AG20443 (cell line): ENCODE results near the gene KIAA1614.

ENCODE experiments used
- DNase-seq: peaks from one replicate; pipeline ENCODE4 v3.0.0; 2012; ENCODE audit warnings: low spot score, mixed read lengths

Gene KIAA1614

DNA sequence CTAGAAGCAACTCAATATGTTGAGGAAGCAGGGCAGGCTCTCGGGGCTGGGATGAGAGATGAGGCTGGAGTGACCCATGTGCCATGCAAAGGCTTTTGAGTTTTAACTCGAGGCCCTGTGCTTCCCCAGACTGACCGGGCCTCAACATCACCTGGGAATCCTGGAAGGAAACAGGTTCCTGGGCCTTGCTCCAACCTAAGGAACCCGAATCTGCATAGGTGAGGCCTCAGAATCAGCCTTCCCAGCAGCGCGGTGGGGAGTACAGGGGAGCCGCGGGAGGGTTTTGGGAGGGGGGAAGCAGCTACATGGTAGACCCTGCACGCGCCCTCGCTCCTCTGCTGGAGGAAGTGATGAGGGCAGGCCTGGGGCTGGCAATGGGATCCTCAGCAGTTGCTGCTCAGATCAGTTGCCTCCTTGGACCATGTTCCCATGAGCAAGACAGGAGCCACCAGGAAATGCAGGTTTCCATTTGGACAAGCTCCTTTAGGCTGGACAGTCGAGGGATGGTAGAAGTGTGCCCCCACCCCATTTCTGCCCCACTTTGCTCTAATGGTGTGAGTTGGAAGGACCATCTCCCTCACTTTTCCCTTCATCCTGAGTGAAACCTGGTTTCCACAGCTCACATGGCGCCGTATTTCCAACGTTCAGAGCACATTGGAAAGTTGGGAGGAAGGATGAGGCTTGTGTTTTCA is 4.5 kb upstream of the KIAA1614 start:
- peak; percentile 2 for DNase-seq

DNA sequence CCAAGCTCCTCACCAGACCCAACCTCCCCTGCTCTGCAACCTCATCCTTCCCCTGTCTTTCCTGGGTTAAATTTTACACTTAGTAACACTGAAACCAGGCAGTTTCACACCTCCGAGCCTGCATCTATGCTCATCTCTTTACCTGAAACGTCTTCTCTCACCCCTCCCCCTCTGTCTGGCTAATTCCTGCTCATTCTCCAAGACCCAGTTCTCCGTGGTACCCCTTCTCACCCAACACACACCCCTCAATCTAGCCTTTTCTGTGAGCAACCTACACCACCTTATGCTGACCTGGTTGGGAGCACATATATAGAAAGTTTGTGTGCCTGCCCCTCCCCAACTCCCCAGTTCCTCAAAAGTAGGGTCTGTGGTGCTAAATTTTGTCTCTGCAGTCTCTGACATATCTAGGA is 3.7 kb upstream of the KIAA1614 start:
- no peak for DNase-seq

DNA sequence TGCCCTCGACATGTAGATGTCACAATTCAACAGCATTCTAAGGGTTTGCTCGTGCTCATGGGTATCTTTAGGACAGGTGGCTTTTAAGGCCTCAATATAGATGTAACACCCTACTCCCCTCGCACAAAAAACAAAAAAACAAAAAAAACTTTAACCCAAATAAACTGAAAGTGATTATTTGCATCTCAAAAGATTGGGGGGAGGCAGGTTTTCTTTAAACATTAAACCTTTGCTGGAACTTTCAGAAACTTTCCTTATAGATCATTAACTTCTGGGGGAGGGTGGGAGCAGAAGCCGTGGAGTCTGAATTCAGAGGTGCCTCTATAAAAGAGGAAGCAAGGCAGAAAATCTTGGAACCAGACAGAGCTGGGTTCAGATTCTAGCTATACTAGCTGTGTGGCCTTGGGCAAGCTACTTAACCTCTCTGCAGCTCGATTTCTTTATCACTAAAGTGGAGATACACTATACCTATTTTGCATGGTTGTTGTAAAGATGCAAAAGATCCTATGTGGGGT is 3.2 kb upstream of the KIAA1614 start:
- DNase-seq = no peak

DNA sequence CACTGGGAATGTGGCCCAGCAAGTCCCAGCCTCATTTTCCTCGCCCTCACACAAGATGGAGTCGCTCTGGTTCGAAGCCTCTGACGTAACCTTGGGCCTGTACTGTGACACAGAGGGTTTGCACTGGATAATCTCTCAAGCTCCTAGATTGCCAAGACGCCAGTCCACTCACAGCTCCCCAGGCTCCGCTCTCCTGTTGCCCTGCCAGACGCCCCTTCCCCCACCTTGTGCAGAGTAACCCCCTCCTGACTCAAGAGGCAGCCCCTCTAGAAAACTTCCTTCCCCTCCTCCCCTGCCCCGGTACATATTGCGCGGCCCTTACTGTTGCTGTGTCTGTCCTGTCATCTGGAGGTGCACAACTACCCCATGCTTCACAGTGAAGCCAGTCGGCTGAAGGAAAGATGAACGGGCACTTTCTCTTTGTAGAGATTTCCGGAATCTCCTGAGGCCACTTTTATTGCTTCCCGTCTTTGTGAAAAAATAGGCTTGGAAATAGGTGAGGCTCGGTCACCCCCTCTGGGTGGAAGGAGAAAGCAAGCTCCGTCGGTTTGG is 981 bp upstream of the KIAA1614 start:
- peak; percentile 50 for DNase-seq

DNA sequence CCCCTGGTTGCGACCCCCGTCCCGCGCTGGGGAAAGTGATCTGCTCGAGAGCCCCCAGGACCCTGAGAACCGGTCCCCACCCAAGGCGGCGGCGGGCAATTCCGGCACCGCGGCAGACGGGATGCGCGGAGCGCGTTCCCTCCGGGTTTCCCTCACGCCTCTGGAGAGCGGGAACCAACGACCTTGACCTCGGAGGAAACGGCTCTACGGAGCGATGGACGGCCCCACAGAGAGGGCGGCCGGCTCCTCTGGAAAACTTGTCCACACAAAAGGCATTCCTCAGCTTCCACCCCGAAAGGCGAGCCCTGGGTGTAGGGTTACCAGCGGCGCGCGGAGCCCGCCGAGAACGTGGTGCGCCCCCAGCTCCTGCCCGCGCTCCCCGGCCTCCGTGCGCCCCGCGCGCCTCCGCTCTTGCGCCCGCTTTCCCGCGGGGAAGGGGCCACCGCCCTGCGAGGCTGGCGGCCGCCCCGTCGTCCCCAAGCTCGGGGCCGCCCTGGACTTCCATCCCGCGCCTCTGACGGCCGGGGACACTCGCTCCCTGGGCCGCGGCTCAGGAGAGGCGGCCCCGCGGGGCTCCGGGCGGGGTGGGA is 391 bp upstream of the KIAA1614 start:
- DNase-seq = peak; percentile 64

DNA sequence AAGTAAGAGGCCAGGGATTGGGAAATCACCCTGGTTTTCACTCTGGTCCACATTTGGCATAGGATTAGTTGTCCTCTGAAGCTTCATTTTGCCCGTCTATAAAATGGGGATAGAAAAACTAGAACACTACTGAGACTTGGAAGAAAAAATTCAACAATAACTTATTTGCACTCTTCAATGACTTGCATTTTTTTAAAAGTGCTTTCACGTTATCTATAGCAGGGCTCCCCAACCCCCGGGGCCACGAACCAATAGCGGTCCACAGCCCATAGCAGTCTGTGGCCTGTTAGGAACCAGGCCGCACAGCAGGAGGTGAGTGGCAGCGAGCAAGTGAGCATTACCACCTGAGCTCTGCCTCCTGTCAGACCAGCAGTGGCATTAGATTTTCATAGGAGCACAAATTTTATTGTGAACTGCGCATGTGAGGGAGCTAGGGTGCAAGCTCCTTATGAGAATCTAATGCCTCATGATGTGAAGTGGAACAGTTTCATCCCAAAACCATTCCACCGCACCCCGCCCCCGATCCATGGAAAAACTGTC is 2.8 kb downstream of the KIAA1614 start:
- DNase-seq = no peak

DNA sequence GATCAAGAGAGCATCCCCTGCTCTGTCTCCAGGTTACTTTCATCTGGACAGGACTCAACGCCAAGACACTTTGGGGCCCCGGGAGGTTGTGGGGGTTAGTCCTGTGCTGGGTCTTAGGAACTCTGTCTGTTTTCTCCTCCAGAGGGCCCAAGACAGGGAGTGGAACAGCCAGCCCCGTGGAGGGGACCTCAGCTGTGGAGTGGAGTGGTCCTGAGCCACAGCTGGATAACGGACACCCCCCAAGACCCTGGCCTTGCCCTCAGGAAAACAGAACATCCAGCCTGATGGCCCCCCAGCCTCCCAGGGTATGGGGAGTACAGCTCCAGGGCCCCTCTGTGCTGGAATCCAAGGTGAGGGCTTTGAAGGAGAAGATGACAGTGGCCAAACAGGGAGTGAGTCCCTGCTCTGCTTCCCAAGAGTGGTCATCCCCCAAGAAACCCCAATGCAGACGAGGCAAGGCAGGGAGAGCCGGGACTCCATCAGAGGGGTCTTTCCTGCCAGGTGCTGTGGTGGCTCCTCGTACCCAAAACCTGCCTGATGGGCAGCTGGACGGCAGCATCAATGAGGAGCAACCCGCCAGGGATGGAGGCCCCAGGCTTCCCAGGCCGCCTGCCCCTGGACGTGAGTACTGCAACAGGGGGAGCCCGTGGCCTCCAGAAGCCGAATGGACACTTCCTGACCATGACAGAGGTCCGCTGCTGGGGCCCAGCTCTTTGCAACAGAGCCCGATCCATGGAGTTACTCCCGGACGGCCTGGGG is 3.5 kb downstream of the KIAA1614 start:
- DNase-seq = no peak

DNA sequence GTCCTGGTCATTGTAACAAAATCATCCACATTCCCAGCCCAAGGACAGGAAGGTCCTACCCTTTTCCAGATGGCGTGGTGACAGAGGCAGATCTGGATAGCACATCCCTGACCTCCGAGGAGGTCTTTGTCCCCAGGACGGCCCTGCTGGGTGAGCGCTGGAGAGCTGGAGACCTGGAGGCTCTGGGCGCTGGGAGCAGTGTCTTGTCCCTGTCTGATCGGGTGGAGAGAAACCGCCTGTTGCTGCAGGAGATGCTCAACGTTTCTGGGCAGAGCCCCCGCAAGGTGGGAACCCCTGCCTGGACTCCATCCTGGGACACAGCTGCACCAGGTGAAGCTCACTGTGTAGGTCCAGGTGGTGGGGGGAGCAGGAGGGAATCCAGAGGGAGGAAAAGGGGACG is 4.1 kb downstream of the KIAA1614 start:
- DNase-seq = no peak

DNA sequence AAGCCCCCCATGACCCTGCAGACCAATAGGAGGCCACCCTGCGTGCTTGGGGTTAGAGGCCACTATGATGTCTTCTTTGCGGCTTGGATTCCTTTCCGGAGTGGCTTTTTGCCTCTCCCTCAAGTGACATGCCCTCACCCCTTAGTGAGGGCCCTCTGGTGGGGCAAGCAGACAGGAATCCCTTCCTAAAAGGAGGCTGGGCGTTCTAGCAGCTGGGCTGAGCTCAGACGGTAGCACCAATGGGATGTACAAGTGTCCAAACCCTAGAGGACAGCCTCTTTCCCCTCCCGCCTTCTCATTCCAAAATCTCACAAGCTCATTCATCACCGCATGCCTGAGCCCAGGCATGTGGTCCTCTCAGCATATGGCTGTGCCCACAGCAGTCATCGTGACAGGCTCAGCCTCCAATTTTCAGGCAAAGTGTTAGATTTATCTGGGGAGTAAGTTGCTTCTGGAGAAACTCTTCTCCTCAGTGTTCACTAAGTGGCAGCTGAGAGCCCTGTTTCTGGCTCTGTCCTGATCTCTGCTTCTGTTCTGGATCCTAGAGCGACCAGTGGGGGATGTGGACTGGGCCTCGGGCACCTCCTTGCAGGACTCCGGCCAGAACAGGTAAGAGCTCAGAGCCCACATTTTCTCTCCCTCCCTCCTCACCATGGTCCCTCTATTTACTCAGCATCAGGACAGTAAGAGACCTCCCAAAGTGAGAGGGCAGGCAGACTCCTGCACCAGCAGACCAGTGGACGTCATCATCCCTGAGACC is 4.8 kb downstream of the KIAA1614 start:
- no peak for DNase-seq

DNA sequence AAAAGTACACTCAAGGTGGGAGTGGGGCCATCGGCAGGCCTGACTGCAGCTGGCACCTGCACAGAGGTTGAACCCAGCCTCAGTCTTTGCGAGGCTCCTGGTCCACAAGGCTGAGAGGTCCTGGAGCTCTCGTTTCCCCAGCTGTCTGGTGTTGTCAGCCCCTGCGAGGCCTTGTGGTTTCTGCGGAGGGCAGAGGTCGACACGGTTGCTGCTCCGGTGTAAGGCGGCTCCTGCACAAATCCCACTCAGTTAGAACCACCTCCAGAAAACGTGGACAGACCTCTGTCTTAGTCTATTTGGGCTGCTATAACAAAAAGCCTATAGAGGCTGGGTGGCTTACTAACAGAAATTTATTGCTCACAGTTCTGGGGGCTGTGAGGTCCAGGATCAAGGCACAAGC is 5.8 kb downstream of the KIAA1614 start:
- no peak for DNase-seq

DNA sequence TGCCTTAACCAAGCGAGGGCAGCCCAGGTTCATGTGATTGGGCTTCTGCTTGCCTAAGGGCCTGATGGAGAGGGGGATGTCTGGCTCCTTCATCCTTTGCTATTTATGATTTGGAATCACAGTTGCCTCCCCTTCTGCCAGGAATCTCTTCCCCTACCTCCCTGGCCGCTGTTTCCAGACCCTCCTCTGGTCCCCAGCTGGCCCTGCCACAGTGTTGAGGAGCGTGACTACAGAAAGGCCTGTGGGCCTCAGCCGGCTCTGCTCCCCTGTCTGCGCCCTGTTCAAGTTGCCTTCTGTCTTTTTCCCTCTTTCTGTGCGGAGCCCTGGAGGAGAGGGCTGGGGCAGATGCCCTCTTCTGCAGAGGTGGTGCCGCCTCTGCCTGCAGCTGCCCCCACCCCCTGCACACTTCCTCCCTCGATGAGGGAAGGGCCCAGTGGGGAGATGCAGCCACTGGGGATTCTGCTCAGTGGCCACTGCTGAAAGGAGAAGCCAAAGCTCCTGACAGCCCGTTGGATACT is 6.5 kb downstream of the KIAA1614 start:
- no peak for DNase-seq

DNA sequence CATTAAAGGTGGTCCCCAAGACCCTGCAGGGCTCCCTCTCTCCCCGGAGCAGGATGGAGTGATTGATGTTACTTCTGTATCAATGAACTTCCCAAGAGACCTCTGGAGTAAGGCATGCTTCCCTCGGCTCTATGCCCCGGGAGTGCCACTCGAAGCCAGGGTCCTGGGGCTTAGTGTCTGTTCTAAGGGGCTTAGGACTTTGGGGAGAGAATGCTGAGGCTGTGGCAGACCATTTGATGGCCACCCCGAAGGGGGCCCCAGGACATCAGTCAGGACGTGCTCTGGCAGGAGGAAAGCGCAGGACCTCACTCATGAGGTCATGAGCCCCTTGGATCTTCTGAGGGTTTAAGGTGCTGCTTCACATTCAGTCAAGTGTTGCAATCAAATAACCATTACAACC is 7.5 kb downstream of the KIAA1614 start:
- DNase-seq = no peak

DNA sequence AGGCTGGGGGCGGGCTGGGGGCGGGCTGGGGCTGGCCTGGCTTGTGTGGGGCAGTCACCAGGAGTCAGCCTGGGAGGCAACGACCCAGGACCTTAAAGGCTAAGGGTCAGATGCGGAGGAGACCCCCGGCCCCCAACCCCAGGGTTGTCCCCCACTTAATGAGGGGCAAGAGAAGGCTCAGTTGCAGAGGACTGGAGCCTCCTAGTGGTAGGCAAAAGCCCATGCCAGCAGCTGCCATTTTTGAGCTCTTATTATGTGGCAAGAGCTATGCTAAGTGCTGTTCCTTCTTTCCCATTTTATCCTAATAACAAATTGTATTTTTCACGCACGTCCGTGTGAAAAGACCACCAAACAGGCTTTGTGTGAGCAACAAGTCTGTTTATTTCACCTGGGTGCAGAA is 8.0 kb downstream of the KIAA1614 start:
- no peak for DNase-seq

DNA sequence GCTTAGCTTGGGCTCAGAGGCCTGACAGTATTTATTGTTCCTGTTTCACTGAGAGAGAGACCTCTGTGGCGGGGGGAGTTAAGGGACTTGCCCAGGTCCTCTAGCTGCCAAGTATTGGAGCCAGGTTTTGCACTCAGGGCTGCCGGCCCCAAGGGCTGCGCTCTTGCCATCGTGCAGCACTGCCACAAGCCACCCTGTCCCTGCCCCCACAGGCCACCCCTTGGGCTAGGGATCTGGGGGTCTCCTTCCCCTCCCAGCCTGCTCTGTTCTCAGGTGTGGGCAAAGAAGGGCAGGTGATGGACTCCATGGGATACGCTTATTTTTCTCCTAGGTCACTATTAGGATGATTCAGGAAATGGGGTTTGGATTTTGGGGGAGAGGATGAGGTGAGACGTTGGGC is 8.7 kb downstream of the KIAA1614 start:
- DNase-seq = no peak

DNA sequence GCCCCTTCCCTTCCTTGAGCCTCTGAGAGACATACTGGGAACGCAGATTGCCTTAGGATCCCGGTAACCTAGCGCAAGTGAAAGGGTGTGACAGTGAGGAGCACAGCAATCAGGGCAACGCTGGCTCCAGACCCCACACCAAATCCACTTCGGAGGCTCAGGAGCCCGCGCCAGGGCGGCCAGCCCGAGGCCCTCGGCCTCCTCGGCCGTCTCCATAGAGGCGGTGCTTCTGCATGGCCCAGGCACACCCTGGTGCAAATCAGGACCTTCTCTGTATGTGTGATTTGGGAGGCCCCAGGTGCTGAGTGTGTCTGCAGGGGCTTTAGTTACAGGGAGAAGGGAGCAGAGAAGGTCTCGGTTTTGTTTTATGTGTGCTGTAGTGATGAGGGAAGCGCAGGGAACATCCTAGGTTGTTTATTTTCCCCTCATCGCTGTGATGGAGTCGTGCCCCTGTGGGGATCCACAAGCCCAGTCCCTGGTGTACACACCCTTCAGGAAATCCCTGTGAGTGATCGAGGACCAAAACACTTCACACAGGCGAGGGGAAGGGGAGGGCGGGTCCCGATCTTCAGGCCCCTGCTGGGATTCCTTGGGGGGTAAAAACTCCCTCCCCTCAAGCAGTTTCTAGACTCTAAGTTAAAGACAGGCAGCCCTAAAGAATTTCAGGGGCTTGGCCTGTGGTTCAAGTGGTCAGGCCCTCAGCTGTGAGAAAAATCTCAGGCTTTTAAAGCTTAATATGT is 9.4 kb downstream of the KIAA1614 start:
- DNase-seq = no peak

DNA sequence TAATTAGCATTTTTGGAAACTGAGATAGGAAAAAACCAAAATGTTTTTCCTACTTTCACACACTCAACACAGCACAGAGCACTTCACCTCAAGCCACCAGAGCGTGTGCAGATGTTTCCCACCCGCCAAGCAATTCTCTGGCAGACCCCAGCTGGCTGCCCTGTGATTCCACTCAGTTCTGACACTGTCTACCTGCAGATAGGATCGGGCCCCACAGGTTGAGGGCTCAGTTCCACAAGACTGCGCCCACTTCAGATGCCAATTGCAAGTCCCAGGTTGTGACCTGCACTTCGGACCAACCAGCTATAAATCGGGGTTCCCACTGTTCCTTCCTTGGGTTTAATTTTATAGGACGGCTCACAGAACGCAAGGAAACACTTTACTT is 9.9 kb downstream of the KIAA1614 start:
- DNase-seq = no peak

DNA sequence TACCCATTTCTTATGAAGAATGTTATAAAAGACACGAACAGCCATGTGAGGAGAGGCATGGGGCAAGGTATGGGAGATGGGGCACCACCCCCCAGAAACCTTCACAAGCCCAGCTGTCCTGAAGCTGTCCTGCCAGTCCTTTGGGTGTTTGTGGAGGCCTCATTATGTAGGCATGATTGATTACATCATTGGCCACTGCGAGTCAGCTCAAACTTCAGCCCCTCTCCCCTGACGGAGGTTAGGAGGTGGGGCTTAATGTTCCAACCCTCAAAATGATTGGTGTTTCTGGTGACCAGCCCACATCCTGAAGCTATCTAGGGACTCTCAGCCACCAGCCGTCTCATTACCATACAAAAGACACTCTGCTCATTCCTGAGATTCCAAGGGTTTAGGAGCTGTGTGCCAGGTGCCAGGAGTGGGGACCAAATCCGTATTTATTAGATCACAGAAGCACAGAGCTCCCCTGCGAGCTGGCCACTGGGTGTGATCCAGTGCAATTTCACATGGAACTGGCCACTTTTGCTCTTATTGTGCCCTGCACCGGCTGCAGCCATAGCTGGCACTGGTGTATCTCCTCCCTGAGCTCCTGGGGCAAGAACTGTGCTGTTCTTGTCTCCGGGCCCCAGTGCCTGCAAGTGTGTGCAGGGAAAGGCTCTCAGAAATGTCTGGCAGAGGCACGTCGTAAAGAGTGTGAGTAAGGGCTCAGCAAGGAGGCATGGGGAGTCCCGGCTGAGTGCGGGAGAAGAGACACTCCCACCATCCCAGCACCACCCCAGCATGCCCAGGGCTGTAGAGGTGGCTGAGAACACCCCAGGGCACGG is 10.5 kb downstream of the KIAA1614 start:
- DNase-seq = peak; percentile 42

DNA sequence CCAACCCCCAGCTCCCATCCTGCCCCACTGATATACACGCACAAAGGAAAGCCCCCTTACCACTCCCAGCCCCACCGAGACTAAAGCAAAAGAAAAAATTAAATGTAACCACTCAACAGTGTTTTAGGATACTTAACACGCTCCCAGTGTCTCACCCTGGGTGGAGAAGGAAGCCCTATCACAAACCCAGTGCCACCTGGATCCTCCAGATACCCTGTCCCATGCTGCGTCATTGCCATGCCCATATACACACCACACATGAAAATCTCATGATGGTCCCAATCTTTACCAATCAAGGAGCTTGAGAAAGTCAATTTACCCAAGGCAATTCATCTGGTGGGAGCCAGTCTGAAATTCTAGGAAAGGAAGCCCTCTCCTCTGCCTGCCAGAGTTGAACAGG is 11.2 kb downstream of the KIAA1614 start:
- no peak for DNase-seq

DNA sequence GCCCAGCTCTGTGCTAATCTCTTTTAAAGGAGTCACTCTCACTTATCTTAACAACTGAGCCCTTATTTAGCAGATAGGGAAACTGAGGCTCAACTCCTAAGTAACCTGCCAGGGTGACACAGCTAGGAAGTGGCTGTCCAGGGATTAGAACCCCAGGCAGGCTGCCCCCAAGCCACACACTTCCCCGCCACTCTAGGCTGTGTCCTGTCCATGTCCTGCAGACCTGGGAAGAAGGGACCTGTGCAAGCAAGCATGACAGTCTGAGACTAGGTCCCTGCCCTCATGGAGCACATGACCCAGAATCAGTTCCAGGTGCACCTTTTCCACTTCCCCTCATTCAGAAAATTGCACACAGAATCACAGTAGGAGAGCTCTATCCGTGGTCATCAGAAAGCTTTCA is 12.2 kb downstream of the KIAA1614 start:
- DNase-seq = no peak

DNA sequence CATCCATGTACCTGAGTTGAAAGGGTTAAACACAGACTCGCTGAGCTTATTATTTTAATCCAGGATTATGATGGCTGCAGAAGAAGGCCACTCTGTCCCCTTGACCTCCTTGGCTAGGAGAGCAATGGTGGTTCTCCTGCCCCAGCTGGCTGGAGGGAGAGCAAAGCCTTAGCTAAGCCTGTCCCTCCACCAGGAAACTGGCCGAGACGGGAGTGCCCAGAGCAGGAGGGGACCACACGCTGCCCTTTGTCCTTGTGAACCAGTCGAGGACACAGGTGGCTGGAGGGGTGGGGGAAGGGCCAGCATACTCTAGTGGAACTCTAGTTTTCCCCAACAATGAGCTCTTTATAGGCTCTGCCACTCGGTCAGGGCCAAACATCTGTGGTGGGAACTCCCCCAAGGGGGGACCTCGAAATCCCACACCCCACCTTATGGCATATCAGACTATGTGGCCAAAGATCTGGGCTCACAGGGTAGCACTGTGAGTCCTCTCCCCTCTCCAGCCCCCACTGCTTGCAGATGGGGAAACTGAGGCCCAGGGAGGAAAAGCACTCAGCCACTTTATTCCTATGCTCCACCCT is 12.9 kb downstream of the KIAA1614 start:
- no peak for DNase-seq
